IMR-90 (cell line): ENCODE measurements around the gene GMCL2. TPM values are rescaled to one million over a fixed set of nuclear protein-coding genes. Genes with fewer than 3 reads are reported as not detected.

Source experiments
- ATAC-seq: fragments of 200-7000 bp; cut with Tn5 transposase; 2 replicates; pipeline ENCODE4 v1.9.1; 2020; ENCODE audit warnings: low read depth, mild to moderate bottlenecking, moderate library complexity
- BruUV-seq: library from RNA; stranded (reverse); fragments of 400-500 nt; replicated peaks from 2 replicates; lab custom pipeline; 2021; lab: Mats Ljungman, UMichigan
- CTCF ChIA-PET: fragments of 300-600 bp; formaldehyde crosslinking; extraction: SDS; loops from one replicate; lab custom pipeline; 2021; ENCODE audit warnings: antibody characterized with exemption; lab: Yijun Ruan, JAX
- POLR2A ChIA-PET: fragments of 300-600 bp; sonication (Branson Sonifier 250); formaldehyde crosslinking; loops from one replicate; lab custom pipeline; 2022; ENCODE audit warnings: antibody characterized with exemption; ENCODE audit not compliant: unreplicated experiment; lab: Charles Lee
- DNase-seq: peaks from one replicate; pipeline ENCODE4 v3.0.0; 2013
- H2AFZ ChIP-seq: replicated peaks from 2 replicates; pipeline ENCODE3; 2013; ENCODE audit warnings: low read length, mild to moderate bottlenecking; ENCODE audit not compliant: poor library complexity
- H2AK5ac ChIP-seq: 2 replicates; pipeline ENCODE4 v1.6.1; 2013; ENCODE audit warnings: low read depth, low read length, inconsistent platforms
- H2AK9ac ChIP-seq: replicated peaks from 2 replicates; pipeline ENCODE3; 2013; ENCODE audit warnings: mild to moderate bottlenecking, low read depth, low read length, moderate library complexity; ENCODE audit not compliant: poor library complexity
- H2BK120ac ChIP-seq: 2 replicates; pipeline ENCODE4 v1.6.1; 2013; ENCODE audit warnings: low read depth, low read length, inconsistent platforms
- H2BK15ac ChIP-seq: 3 replicates; pipeline ENCODE4 v1.6.1; 2013; ENCODE audit warnings: low read depth, low read length, inconsistent platforms
- H2BK20ac ChIP-seq: 2 replicates; pipeline ENCODE4 v1.6.1; 2013; ENCODE audit warnings: low read depth, mild to moderate bottlenecking, inconsistent platforms, low read length, moderate library complexity
- H2BK5ac ChIP-seq: 2 replicates; pipeline ENCODE4 v1.6.1; 2013; ENCODE audit warnings: mild to moderate bottlenecking, low read depth, low read length, inconsistent platforms; ENCODE audit not compliant: poor library complexity, severe bottlenecking
- H3K14ac ChIP-seq: replicated peaks from 2 replicates; pipeline ENCODE4 v1.6.1; 2013; ENCODE audit warnings: low read depth, low read length, inconsistent platforms
- H3K18ac ChIP-seq: 2 replicates; pipeline ENCODE4 v1.6.1; 2013; ENCODE audit warnings: low read depth, low read length, control low read depth
- H3K23ac ChIP-seq: 2 replicates; pipeline ENCODE4 v1.6.1; 2013; ENCODE audit warnings: low read depth, low read length, inconsistent platforms
- H3K27ac ChIP-seq: 2 replicates; pipeline ENCODE4 v1.5.1; 2013; ENCODE audit warnings: mild to moderate bottlenecking, control low read depth, low read length; ENCODE audit not compliant: insufficient read depth
- H3K27me3 ChIP-seq: 2 replicates; pipeline ENCODE4 v1.6.1; 2013; ENCODE audit warnings: low read length; ENCODE audit not compliant: control insufficient read depth, insufficient read depth
- H3K36me3 ChIP-seq: 2 replicates; pipeline ENCODE4 v1.6.1; 2013; ENCODE audit warnings: low read length, mixed read lengths; ENCODE audit not compliant: control insufficient read depth, insufficient read depth
- H3K4ac ChIP-seq: 2 replicates; pipeline ENCODE4 v1.6.1; 2013; ENCODE audit warnings: low read depth, low read length, inconsistent platforms
- H3K4me1 ChIP-seq: 2 replicates; pipeline ENCODE4 v1.6.1; 2013; ENCODE audit warnings: low read length, mixed read lengths; ENCODE audit not compliant: control insufficient read depth, insufficient read depth
- H3K4me2 ChIP-seq: 2 replicates; pipeline ENCODE4 v1.6.1; 2013; ENCODE audit warnings: low read depth, mild to moderate bottlenecking, control low read depth, low read length, moderate library complexity
- H3K4me3 ChIP-seq: 2 replicates; pipeline ENCODE4 v1.5.1; 2013; ENCODE audit warnings: low read depth, mild to moderate bottlenecking, control low read depth, low read length, moderate library complexity; ENCODE audit not compliant: insufficient read depth
- H3K56ac ChIP-seq: 2 replicates; pipeline ENCODE4 v1.6.1; 2013; ENCODE audit warnings: low read length, inconsistent platforms; ENCODE audit not compliant: insufficient read depth; ENCODE audit errors: extremely low read depth
- H3K79me1 ChIP-seq, 2 experiments: 2 replicates each; pipeline ENCODE4 v1.6.1; 2013; ENCODE audit warnings: low read length in 2 of 2, inconsistent platforms in 1 of 2, low read depth in 1 of 2
- H3K9ac ChIP-seq: 2 replicates; pipeline ENCODE4 v1.6.1; 2013; ENCODE audit warnings: low read depth, low read length, control low read depth
- H3K9me1 ChIP-seq: 2 replicates; pipeline ENCODE4 v1.6.1; 2013; ENCODE audit warnings: low read length, inconsistent platforms; ENCODE audit not compliant: insufficient read depth
- H3K9me3 ChIP-seq: 2 replicates; pipeline ENCODE4 v1.6.1; 2013; ENCODE audit warnings: low read length; ENCODE audit not compliant: control insufficient read depth, insufficient read depth
- H4K20me1 ChIP-seq: 2 replicates; pipeline ENCODE4 v1.6.1; 2013; ENCODE audit warnings: low read length, inconsistent platforms; ENCODE audit not compliant: insufficient read depth
- H4K5ac ChIP-seq: 2 replicates; pipeline ENCODE4 v1.6.1; 2013; ENCODE audit warnings: mild to moderate bottlenecking, low read depth, low read length, control low read depth
- H4K8ac ChIP-seq, 2 experiments: 2 replicates each; pipeline ENCODE4 v1.6.1; 2013; ENCODE audit warnings: low read depth in 2 of 2, low read length in 2 of 2, control low read depth in 1 of 2, inconsistent platforms in 1 of 2
- H4K91ac ChIP-seq: 2 replicates; pipeline ENCODE4 v1.6.1; 2013; ENCODE audit warnings: low read depth, low read length, inconsistent platforms; ENCODE audit not compliant: insufficient read depth
- MAFK ChIP-seq: IDR thresholded peaks from 2 replicates; pipeline ENCODE4 v1.6.1; 2012; ENCODE audit warnings: low read depth, low read length, improper control_type of control experiment
- NFE2L2 ChIP-seq: fragments of 150-350 bp; IDR thresholded peaks from 2 replicates; pipeline ENCODE4 v1.6.1; 2016; ENCODE audit warnings: low read depth, mild to moderate bottlenecking, low read length
- RFX5 ChIP-seq: IDR thresholded peaks from 2 replicates; pipeline ENCODE4 v1.8.0; 2012; ENCODE audit warnings: low read depth, mild to moderate bottlenecking, low read length, moderate library complexity
- SMC3 ChIP-seq: fragments of 150-350 bp; IDR thresholded peaks from 2 replicates; pipeline ENCODE4 v1.6.1; 2016; ENCODE audit warnings: low read depth, mild to moderate bottlenecking, antibody characterized with exemption, low read length, moderate library complexity
- WGBS, 2 experiments: methylation state at CpG; one replicate each; pipeline versions ENCODE4 v1.1.5 to v1.1.7; 2013; ENCODE audit warnings: missing lambda C conversion rate in 2 of 2; ENCODE audit not compliant: insufficient read length in 1 of 2; ENCODE audit errors: extremely low coverage in 2 of 2; 5-methylcytosine and 5-hydroxymethylcytosine counted together
- dilution Hi-C: fragments of 300-500 bp; cut with HindIII; formaldehyde crosslinking; loops from one replicate; pipeline ENCODE4 v1.14.3; 2018; ENCODE audit warnings: low sequenced_read_pairs; ENCODE audit not compliant: unreplicated experiment
- in situ Hi-C: fragments of 300-500 bp; cut with MboI; formaldehyde crosslinking; loops from 3 replicates; pipeline ENCODE4 v1.14.3; 2019; ENCODE audit warnings: low sequenced_read_pairs, inconsistent platforms, mixed read lengths
- intact Hi-C: fragments of 100-400 bp; cut with micrococcal nuclease; formaldehyde crosslinking; loops from 2 replicates; pipeline ENCODE4 v1.10.0; 2022
- polyA plus RNA-seq, 3 experiments: library from polyadenylated mRNA; depleted of rRNA; stranded (reverse); fragments of >200 nt; gene quantifications; 2 replicates each; pipeline ENCODE4 v1.2.3, GENCODE V29; 2012; ENCODE audit warnings: low replicate concordance in 1 of 3
- total RNA-seq: library from RNA; depleted of rRNA; stranded (reverse); fragments of >200 nt; gene quantifications from 2 replicates; pipeline ENCODE4 v1.2.3, GENCODE V29; 2012
- TF ChIP-seq, protein P1 (sequence below): fragments of 150-350 bp; IDR thresholded peaks from 2 replicates; pipeline ENCODE4 v1.6.1; 2017; ENCODE audit warnings: mild to moderate bottlenecking, antibody characterized with exemption, low read length, low read depth

The GMCL2 gene
- total and polyA plus RNA-seq, 2 of the 4 experiments (the other 2 are of a cell fraction), result not detected

GRCh38 chr5:178182158-178182876 is 4.9 kb downstream of the GMCL2 start:
- Histone ChIP-seq H3K56ac (no peak overlapping the region), H4K5ac (no peak overlapping the region), H3K36me3 (no peaks in the 10 kb centered on the region), H2BK15ac (no peak overlapping the region), H2AK9ac (no peak overlapping the region), H3K4ac (no peak overlapping the region), H3K27ac (no peak overlapping the region), H4K91ac (no peak overlapping the region), H3K4me2 (no peak overlapping the region), H2BK20ac (no peak overlapping the region), H3K23ac (no peak overlapping the region), H2AFZ (no peak overlapping the region), H2BK5ac (no peak overlapping the region), H2AK5ac (no peak overlapping the region), H3K9me1 (no peaks in the 10 kb centered on the region), H3K9me3 (peaks cover 3% of the 10 kb centered on the region; the same call in 1 of the 2 replicates), H3K79me1 (no peaks in the 10 kb centered on the region), H3K14ac (no peak overlapping the region), H3K9ac (no peak overlapping the region), H3K4me3 (no peak overlapping the region), H3K18ac (no peak overlapping the region), H3K27me3 (peaks cover 2% of the 10 kb centered on the region; the same call in 1 of the 2 replicates), H2BK120ac (no peak overlapping the region), H4K20me1 (no peaks in the 10 kb centered on the region), H3K4me1 (peaks cover 5% of the 10 kb centered on the region), H4K8ac (no peak overlapping the region)
- in situ Hi-C loops (no loop called here), dilution Hi-C loops (no loop called here), intact Hi-C loops (no loop called here)
- DNase-seq (no peak), ATAC-seq (no peak)
- TF ChIP-seq NFE2L2 (no peak), SMC3 (no peak), MAFK (no peak), RFX5 (no peak)
- TF ChIP-seq, protein P1, sequence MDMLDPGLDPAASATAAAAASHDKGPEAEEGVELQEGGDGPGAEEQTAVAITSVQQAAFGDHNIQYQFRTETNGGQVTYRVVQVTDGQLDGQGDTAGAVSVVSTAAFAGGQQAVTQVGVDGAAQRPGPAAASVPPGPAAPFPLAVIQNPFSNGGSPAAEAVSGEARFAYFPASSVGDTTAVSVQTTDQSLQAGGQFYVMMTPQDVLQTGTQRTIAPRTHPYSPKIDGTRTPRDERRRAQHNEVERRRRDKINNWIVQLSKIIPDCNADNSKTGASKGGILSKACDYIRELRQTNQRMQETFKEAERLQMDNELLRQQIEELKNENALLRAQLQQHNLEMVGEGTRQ, result no peak
- 41% methylated on average over 2 of the region's 4 CpGs; no CpG with 5 or more reads in 1 of the 2 experiments for WGBS, 2 experiments
- BruUV-seq, result no TSS peak
- CTCF ChIA-PET, result no interaction called here
- POLR2A ChIA-PET, result no interaction called here
